DMS153 treated with DMSO at 0.1 percent for 48 hours (cell line): ENCODE results near the gene PTPRG.

Experiments
- DNase-seq: peaks from one replicate; lab custom pipeline; 2025; ENCODE audit not compliant: unreplicated experiment; lab: John Stamatoyannopoulos, UW

The PTPRG gene

GRCh38 chr3:61945657-61946056 is 384.3 kb downstream of the PTPRG start:
- DNase-seq, result no peak

- DNase-seq, result no peak
Measured at GRCh38 chr3:61946570-61947324, 385.4 kb downstream of the PTPRG start.

DNA sequence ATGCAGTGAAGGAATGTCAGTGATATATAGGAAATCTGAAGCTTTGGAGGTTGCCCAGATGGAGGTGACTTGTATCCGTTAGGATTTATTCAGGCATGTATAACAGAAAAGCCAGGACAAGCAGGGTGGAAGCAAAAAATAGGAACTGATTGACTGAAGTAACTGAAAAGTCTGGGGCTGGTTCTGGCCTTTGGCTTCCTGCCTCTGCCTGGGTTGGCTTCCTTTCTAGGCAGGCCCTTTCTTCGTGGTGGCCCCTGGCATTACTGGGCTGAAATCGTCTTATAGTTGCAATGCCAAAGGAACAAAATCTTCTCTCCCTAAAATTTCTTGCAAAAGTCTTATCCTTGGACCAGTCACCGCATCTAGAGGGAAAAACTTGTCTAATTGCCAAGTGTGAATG is 386.1 kb downstream of the PTPRG start:
- no peak for DNase-seq

GRCh38 chr3:61948699-61949305 is 387.4 kb downstream of the PTPRG start:
- no peak for DNase-seq

DNA sequence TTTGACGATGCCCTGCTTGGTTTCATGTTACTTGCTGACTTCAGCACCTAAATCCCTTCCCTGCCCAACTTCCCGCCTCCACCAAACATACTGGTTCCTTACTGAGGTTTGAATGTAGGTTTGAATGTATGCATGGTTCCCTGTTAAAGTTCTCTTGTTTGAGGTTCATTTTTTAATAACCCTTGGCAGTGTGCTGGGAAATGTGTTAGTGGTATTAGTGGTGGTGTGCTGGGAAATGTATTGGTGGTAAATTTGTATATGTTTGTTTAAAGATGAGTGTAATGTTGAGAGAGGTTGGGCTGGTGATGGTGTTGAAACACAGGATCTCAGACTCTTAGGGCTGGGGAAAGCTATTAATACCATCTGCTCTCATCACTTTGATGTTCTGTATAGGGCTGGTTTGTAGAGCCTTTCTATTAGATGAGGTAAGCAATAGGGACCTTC is 392.7 kb downstream of the PTPRG start:
- DNase-seq, result no peak

DNA sequence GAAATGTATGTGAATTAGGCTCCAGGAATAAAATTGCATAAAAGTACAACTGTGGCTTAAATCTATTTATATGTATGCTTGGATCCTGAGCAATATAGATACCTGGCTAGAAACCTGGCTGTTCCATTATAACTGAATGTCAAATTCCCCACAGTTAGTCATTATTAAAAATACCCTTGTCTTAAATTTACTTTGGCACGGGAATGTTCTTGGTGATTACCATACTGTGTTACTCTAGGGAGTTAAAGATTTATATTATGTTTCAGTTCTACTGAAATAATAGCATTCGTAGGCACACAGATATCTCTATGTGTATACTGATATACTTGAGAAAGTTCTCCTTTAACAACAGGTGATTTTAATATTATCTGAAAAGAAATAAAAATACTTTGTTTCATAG is 394.1 kb downstream of the PTPRG start:
- DNase-seq, result no peak

DNA sequence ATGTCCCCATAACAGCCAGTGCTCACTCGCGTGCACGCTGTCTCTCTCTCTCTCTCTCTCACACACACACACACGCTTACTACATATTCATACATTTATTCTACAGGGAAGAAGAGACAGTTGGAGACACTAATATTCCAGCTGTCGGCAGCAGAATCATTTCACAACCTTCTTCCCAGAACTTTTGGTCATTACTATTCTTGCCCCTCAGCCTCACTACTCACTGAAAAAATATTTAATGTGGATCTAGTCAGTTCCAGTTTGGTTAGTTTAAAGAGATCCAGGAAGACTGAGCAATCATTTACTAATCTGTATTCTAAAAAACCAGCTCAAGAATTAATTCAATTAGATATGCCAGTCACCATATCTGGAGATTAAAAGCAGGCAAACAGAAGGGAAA is 394.9 kb downstream of the PTPRG start:
- no peak for DNase-seq

- DNase-seq, result no peak
Measured at GRCh38 chr3:61957259-61957658, 395.9 kb downstream of the PTPRG start.

DNA sequence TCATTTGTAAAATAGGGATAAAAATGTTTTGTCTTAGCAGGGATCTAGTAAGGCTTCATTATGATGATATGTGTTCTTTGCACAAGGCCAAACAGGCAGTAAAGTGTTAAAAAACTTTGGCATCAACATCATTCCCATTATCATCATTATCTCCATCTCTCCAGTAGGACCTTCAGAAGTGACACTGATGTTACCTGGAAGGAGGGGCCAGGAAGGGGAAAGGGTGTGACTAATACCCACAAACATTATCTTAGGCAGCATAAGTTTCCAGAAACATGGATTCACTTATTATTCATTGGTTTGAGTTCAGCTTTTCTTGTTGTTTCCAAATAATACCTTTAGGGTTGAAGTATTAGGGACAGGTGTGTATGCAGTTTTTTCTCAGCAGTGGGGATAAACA is 399.6 kb downstream of the PTPRG start:
- DNase-seq, result no peak

DNA sequence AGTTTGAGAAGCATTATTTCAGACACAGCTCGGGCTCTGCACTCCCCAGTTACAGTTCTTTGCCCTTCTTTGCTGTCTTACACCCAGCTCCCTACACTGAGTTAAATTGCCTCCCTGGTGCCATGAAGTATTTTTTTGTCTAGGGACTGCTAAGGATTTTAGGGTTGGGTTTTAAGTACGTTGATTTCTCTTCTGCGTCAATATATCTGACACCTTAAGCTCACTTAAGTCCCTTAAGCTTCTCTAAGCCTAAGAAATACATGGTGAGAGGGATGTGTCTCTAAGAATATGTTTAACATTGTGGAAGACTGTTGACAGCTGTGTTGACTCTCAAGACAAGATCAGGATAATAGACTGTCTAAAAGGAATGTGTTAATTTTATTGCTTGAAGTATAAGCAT is 400.5 kb downstream of the PTPRG start:
- no peak for DNase-seq

GRCh38 chr3:61964566-61964965 is 403.2 kb downstream of the PTPRG start:
- DNase-seq, result no peak

DNA sequence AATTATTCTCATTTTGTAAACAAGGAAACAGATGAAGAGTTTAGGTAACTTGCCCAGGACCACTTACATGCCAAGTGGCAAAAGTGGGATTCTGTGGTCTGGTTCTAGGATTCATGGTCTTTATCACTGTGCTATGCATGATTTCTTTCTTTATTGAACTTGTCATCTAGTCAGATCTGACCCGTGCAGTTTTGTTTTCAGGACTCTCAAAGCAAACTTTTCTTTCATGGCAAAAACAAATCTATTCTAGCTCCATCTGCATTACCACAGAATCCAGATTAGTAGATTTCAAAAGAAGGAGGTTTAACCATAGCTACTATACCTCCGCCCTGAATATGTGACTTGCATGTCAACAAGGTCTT is 404.4 kb downstream of the PTPRG start:
- DNase-seq, result no peak

- no peak for DNase-seq
Measured at GRCh38 chr3:61966200-61966599, 404.8 kb downstream of the PTPRG start.

DNA sequence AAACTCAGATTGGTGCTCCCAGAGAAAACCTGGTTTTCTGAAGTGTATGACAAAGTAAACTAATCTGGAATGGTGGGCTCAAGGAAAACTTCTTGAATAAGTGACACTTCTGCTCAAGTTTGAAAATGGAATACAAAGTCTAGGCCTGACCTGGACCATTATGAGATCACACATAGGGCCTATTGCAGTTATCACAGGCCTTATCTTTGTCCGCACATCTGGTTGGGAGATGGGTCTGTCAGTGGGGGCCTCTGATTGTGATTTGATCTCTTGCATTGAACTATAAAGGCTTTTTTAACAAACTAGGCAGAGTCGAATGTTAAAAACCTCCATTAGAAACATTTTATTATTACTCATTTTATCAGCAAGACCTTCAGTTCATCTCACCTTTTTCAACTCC is 405.6 kb downstream of the PTPRG start:
- no peak for DNase-seq

DNA sequence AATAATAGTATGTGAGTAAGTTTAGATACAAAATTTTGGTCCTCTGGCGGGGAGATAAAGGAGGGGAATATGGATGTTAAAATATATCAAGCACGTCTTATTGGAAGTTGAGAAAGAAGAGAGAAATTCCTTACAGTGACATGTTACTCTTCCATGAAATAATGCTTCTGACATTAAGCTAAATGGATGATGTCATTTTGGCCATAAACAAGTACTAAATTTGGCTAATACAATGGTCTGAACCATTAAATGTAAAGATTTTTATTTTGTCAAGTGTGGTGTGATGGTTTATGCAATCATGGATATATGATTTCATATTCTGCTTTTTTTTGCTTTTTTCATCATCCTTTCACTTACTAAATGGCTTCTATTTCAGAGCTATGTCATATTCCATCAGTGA is 406.6 kb downstream of the PTPRG start:
- DNase-seq, result no peak

DNA sequence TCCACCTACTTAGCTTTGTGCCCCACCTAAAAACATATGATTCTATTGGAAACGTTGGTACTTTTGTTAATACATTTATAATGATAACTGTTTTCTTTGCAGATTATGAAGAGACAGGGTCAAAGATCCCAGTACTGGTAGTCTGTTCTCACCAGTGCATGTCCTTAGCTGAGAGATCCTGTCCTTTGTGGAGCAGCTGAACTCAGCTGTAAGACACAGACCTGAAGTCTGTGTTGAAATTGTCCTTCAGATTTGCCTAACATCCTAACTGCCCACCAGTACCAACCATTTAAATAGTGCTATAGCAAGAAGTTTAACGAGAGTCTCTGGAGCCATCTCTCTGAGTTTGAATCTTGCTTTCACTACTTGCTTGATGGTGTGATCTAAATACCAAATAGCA is 413.3 kb downstream of the PTPRG start:
- no peak for DNase-seq

DNA sequence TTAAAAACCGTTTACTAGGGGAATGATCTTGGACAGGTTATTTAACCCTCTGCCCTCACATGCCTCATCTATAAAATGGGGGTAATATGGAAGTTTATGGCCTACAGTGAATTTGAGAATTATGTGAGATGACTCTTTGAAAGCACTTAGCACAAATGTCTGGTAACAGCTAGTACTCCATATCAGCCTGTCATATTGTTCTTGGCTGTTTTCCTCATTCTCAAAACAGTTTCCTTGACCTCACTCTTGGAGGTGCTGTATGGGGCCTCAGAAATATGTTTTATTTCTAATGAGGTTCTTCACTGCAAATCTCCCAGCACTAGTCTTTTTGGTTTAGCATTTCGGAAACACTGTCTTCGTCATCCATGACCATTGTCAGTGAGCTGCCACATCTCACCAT is 413.8 kb downstream of the PTPRG start:
- DNase-seq, result no peak

DNA sequence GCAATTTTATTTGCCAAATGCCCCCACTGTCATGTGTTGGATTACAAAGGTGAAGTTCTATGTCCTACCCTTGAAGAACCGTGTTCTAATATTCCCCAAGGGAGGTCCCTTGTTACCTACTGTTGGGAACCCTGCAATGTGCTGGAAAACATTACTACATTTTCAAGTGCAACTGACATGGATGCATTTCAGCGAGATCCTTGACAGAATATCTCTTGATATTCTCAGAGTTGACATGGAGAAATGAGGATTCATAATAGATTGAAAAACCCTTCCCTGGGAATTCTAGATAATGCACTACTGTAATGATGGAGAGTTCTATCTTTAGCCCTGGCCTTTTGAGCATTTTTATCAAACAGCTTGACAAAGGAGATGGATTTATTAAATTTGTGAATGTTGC is 414.6 kb downstream of the PTPRG start:
- DNase-seq, result no peak

DNA sequence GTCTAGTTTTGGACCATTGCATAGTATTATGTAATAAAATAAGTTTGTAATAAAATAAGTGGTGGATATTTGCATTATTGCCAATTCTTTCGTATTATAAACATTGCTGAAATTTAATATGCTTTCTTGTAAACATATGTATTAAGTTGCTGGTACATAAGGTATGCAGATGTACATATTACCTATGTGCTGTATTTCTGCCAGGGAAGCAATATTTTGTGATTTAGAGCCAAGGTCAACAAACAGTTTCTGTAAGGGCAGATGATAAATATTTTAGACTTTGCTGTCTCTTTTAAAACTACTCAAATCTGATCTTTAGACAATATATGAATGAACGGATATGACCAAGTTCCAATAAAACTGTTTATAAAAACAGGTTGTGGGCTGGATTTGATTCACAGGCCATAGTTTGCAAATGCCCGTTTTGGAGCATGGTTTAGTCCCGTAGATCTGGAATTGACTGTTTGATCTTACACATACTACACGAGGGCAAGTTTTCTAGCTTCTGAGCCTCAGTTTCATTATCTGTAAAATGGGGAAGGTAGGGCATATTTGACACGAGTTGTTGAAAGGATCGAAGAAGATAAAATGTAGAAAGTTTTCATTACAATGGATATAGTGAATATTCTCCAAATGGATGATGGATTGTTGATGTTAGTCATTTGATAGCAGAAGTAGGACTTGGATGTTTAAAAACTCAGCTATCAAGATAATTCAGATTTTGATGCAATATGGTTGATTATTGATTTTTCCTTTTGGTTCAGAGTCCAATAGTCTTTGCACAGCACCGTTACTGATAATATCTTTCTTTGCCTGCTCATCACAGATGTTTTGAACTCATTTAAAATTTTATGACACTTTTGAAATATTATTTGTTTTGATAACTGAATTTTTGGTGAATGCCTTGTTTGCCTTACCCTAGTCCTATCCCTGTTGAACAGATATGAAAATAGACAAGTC is 417.4 kb downstream of the PTPRG start:
- DNase-seq, result no peak

DNA sequence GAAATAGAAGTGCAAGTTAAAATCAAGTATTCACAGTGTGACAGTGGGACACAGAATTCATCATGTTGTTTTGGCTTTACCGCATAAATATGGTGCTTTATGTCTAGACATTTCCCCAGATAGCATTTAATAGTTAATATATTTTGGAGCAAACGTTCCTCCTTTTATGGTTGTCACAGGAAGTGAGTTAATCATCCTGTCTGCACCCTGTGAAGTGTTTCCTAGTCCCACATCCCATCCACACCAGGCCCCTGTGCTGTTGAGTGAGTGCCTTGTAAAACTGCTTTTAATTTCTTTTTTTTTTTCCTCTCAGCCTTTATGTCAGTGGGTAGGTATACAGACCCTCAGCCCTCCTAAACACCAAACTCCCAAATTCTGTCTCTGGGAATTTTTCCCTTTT is 418.3 kb downstream of the PTPRG start:
- no peak for DNase-seq

GRCh38 chr3:61980041-61980440 is 418.7 kb downstream of the PTPRG start:
- no peak for DNase-seq

- no peak for DNase-seq
Measured at GRCh38 chr3:61981060-61981459, 419.7 kb downstream of the PTPRG start.
